GM12874 (cell line): ENCODE results near the gene SLC25A34.

ENCODE experiments used
- TF ChIP-seq, protein P1 (sequence below): IDR thresholded peaks from 2 replicates; pipeline ENCODE4 v1.5.1; 2011; ENCODE audit warnings: low read depth, mild to moderate bottlenecking, control low read depth, low read length, moderate library complexity; ENCODE audit not compliant: insufficient read depth

Gene SLC25A34

DNA sequence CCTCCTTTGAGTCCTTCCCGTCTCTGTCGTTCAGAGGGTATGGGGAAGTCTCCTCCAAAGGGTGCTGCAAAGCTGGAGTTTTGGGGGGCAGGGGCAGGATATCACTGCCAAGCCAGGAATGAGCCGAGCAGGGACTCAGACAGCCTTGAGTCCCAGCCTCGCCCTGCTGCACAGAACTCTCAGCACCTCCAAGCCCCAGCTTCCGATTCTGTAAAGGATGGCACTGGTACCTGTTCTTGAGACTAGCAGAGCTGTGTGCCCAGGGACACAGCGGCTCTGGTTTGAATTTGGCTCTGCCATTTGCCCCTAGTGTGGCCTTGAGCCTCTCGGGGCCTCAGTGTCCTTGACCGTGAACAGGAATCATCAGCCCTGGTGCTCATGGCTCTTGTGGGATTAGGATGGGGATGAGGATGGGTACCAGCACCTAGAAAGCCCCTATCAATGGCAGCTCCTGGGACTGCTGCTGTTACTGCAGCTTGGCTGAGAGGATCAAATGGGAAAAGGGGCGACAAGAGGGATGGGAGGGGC lies 21.0 kb downstream of the SLC25A34 start:
- TF ChIP-seq, protein P1, sequence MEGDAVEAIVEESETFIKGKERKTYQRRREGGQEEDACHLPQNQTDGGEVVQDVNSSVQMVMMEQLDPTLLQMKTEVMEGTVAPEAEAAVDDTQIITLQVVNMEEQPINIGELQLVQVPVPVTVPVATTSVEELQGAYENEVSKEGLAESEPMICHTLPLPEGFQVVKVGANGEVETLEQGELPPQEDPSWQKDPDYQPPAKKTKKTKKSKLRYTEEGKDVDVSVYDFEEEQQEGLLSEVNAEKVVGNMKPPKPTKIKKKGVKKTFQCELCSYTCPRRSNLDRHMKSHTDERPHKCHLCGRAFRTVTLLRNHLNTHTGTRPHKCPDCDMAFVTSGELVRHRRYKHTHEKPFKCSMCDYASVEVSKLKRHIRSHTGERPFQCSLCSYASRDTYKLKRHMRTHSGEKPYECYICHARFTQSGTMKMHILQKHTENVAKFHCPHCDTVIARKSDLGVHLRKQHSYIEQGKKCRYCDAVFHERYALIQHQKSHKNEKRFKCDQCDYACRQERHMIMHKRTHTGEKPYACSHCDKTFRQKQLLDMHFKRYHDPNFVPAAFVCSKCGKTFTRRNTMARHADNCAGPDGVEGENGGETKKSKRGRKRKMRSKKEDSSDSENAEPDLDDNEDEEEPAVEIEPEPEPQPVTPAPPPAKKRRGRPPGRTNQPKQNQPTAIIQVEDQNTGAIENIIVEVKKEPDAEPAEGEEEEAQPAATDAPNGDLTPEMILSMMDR: no peak

DNA sequence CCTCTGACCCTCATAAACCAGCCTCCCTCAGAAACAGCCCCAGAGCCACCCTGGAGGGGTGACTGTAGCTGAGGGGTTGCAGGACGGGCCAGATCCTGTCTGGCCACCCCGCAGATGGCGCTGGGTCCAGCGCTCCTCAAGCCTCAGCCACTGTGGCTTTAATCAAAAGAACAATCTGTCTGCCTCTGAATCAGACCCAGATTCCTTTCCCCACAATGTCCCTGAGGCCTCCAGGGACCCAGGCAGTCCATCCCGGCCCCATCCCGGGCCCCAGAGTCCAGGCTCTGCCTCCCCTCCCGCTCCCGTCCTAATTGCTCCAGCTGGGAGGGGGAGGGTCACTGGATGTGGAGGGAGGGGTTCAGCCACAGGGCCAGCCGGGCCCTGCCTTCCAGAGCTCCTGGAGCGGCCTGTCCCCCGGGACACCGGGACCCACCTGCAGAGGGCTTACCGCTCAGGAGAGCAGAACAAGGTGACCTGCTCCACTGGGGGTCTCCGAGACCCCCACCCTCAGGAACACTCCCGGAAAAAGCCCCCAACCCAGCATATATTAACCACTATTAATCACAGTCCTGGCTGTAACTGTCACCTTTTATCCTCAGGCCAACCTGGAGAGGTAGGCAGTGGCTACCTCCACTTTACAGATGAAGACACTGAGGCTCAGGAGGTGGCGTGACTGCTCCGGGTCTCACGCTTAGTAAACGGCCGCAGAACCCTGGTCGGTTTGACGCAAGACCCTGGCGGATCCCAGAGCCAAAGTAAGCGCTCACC lies 21.7 kb downstream of the SLC25A34 start:
- TF ChIP-seq, protein P1: no peak

DNA sequence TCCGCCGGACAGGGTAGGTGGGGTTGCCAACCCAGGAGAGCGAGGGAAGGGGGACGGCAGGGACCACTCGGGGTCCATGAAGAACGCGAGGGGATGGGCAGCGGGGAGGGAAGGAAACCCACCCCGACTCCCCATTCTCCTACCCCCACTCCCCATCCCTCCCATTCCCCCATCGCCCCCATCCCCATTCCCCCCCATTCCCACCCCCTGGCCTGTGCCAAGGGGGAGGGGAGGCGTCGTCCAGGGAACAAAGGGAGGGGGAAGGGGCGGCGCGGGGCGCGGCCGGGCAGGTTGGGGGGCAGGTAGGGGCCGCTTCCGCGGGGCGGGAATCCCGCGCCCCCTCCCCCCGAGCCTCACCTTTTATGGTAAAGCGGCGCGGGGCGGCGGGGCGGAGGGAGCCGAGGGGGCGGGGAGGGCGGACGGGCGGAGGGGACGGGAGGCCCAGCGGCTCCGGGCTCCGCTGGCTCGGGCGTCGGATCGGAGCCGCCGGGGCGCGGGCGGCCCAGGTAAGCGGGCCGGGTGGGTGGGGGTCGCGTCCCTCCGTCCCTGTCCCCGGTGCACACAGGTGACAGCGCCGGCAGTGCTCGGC lies 22.4 kb downstream of the SLC25A34 start, which contains the start of gene FBLIM1:
Gene FBLIM1 (plus strand): TSS at position 453 of the 589 bp plus-strand sequence. CDS start 6,189 bp downstream, outside the sequence.
- TF ChIP-seq, protein P1: no peak

DNA sequence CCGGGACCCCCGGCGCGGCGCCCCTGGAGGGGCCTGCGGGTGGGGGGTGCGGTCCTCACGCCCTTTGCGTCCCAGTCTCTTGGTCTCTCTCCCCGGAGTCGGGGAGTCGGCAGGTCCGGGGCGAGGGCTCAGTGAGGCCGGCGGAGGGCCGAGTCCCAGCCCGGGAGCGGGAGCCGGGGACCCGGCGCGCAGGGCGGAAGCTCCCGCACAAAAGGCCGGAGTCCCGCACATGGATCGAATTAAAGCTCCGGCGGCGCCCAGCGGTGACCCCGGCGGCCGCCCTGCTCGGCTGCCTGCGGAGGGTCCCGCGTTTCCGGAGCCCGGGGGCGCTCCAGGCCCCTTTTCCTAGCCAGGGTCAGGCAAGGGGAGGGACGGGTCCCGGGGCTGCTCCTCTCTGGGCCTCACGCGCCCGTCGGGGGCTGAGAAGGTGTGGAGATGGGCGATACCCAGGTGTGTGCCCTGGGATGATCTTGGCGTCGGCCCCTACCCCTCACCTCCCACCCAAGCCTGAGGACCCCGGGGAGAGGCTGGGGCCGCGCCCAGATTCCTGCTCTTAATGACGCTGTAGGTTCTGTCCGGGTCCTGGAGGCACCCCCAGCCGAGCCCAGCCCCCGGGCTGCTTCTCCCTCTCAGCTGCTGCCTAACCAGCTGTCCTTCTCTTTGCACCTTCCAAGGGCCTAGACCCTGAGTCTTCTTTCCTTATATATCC lies 23.0 kb downstream of the SLC25A34 start:
- TF ChIP-seq, protein P1: no peak

DNA sequence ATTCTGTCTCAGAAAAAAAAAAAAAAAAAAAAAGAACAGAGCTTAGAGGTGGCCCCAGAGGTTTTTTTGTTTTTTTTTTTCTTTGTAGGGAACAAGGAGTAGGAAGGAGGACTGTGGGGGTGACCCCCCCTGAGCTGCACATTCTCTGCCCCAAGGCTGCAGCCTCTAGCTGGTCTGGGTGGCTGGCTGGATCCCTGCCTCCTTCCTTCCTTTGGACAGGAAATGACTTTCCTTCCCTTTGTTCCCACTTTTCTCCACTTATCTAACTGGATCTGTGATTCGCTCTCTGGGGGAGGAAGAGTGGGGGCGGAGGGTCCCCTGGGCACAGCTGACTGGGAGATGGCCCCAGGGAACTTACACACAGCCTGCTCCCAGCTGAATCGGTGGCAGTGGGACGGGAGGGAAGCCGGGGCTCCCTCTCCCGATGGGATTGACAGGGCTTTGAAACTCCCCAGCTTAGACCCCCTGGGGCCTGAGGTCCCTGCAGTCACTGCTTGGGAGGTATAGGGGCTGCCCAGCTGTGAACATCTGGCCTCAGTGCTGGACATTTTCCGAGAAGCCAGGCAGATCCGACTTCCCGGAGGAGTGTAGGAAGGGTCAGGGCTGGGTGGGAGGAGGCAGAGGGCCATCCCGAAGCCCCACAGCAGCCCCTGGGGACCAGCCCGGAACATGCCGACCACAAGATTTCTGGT lies 24.6 kb downstream of the SLC25A34 start:
- TF ChIP-seq, protein P1: no peak

DNA sequence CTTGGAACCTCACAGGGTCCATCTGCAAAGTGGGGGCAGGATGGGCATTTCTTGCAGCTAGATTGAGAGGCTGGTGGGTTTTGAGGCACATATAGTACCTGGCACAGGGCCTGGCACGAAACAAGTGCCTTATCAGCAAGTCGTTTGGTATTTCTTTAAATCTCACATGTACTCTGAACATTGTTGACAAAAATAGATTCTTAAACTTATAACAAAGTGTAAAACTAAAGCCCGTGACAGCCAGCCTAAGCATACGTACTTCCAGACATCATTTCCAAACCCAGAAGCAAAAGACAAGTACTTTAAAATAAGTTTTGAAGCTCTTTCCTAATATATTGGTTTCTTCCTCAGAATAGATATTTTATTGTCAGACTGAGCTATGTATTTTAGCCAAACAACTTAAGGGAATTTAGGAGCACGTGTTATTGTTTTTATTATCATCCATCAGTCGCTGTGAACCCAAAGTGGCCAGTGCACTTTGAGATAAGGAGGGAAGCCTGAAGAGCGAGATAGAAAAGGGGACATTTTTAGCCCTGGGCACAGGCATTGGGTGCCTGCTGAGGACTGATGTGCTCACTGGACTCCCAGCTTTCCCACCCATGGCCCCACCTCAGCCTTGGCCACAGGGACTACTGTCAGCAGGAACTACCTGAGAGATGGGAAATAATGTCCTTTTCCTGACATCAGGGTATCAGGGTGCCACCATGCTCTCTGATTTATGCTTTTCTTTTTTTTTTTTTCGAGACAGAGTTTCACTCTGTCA lies 25.5 kb downstream of the SLC25A34 start:
- TF ChIP-seq, protein P1: no peak
